Stimulated activated CD4-positive, alpha-beta T cell treated with anti-CD3 and anti-CD28 coated beads, Interleukin-15, amount 100 ng/mL, for 48 hours (primary cell): Measurements from ENCODE around the gene SIRT5.

Experiments
- DNase-seq, 2 donors: peaks; one replicate each; pipeline ENCODE4 v3.0.0-alpha.2; 2020; ENCODE audit warnings: low read depth in 2 of 2

Gene SIRT5

DNA sequence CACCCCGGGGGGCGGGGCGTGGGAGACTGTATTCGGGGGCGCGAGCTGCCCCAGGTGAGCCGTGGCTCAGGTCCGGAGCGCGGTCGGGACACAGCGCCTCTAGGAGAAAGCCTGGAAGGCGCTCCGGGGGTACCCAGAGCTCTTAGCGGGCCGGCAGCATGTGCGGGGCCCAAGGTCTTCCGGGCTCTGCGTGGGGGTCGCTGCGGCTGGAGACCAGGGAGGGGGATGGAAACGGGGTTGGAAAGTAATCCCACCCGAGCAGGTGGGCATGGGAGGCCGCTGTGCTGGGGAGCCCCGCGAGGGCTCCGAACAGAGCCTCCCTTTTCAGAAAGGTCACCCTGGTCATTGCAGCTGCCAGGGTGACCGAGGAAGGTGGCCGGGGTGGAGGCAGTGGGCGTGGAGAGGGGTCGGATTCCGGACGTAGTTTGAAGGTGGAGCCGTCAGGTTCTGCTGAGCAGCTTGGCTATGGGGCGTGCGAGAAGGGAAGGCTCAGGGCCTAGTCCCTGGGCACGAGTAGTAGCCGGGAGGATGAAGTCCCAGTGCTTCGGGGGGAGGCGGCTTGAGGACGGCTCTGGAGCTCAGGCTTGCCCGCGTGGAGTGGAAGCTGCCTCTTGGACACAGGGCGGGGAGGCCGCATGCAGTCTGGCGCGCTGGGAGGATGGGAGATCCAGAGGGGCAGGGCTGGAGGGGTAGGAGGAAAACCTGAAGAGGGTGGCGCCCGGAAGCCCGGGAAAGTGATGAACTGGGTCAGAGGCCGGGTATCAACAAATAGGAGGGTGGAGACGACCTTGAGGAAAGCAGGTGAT is at the start of gene SIRT5:
TSS of gene SIRT5 (plus strand) at position 31 of the 806 bp plus-strand sequence. CDS start 9,510 bp downstream, outside the sequence.
- DNase-seq: peak; percentile 74 to 75

GRCh38 chr6:13524801-13525508 is 49.4 kb upstream of the SIRT5 start:
- no peak for DNase-seq

DNA sequence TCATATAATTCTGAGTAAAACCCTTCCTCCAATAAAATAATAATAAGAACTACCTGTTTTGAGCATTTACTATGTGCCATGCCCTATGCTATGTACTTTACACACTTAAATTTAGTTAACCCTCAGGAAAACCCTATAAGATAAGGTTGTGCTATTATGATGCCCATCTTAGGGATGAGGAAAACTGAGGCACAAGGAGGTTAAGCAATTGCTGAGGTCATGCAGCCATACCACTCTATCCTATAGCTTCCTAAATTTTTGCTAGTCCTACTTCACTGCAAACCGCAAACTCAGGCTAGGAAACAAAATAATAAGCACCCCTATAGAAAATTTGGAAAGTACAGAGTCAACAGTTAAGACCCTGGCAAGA is 48.1 kb upstream of the SIRT5 start:
- no peak for DNase-seq

DNA sequence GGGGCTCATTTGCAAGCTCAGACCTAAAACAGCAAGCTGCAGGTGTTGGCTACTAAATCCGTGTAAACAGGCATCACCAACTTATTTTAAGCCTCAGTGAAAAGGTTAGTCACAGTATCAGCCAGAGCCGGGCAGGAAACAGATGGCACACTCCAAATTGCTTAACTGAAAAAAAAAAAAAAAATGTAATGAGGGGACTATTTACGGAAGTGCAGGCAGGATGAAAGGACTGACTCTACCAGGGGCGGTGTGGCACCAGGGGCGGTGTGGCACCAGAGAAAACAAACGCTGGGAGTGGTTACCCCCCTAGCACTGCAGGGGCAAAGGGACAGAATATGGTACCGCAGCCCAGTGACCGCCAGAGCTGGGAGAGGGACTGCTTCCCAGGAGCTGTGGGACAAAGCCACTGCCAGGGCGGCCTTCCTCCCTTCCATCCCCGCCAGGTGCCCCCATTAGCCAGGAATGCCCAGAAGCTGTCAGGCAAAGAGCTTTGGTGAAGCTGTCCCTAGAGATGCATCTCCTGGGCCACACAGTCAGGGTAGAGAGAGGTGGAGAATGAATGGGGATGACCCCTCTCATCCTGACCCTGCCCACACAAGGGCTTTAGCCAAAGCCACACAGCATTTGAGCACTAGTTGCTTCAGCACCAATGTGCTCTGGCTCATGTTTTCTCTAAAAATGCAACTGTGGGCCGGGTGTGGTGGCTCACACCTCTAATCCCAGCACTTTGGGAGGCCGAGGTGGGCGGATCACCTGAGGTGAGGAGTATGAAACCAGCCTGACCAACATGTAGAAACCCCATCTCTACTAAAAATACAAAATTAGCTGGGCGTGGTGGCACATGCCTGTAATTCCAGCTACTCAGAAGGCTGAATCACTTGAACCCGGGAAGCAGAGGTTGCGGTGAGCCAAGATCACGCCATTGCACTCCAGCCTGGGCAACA is 47.4 kb upstream of the SIRT5 start:
- DNase-seq: no peak

DNA sequence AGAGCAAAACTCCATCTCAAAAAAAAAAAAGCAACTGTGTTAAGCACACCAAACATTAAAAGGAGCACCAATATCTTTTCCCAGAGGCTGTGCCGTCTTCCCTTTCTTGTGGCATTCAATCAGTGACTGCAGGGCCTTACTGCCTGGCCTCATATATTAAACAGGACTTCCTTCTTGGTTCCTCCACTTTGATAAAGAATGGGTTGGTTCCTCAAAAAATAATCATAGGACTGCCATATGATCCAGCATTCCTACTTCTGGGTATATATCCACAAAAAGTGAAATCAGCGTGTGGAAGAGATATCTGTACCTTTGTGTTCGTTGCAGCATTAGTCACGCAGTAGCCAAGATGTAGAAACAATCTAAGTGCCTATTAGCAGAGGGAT is 46.7 kb upstream of the SIRT5 start:
- DNase-seq: no peak

DNA sequence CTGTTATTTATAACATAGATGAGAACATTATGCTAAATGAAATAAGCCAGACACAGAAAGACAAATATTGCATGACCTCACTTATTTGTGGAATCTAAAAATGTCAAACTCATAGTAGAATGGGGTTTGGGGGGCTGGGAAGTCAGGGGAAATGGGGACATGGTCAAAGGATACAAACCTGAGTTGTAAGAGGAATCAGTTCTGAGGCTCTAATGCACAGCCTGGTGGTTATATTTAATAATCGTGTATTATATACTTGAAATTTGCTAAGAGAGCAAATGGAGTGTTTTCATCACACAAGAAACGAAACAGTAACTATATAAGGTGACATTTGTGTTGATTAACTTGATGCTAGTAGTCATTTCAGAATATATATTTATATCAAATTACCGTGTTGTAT is 46.2 kb upstream of the SIRT5 start:
- no peak for DNase-seq

- DNase-seq: no peak
These were observed 45.5 kb upstream of the SIRT5 start for GRCh38 chr6:13528777-13529343.

- DNase-seq: no peak
These were observed 42.4 kb upstream of the SIRT5 start for GRCh38 chr6:13531956-13532355.

DNA sequence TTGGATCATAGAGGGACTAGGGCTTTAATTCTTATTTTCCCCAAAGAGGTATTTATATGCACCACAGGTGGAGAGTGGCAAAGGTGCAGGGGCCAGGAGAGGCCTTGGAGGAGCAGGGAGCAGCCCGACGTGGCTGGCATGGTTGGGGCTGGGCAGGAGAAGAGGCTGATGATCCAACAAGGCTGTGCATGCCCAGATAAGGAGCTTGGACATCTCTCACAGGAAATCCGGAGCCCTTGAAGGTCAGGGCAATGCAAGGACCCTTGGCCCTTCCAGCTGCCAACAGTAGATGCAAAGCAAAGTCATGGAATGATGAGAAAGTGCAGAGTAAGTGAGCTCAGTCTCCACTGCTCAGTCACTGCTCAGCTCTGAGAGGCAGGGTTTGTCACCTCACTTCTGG is 39.9 kb upstream of the SIRT5 start:
- DNase-seq: no peak

- DNase-seq: no peak
These were observed 39.1 kb upstream of the SIRT5 start for GRCh38 chr6:13535306-13535705.

- no peak for DNase-seq
These were observed 37.4 kb upstream of the SIRT5 start for GRCh38 chr6:13536796-13537526.

GRCh38 chr6:13537527-13537897 is 36.9 kb upstream of the SIRT5 start:
- DNase-seq: no peak

DNA sequence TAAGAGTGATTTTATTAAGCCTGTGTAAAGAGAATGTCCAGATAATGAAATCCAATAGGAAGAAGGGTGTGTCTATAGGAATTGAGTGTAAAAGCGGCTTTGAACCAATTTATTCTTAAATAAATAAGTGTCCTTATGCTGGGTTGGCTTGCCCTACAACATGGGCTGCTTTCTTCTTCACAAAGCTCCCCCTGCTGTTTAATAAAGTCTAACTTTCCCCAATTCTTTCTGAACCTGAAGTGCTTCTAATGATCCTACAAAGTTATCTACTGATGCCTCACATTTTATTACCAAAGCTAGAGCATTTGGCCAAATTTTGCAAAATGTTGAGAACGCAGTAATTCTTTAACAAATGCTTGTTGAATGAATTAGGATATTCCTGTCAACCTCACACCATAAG is 36.3 kb upstream of the SIRT5 start:
- no peak for DNase-seq

DNA sequence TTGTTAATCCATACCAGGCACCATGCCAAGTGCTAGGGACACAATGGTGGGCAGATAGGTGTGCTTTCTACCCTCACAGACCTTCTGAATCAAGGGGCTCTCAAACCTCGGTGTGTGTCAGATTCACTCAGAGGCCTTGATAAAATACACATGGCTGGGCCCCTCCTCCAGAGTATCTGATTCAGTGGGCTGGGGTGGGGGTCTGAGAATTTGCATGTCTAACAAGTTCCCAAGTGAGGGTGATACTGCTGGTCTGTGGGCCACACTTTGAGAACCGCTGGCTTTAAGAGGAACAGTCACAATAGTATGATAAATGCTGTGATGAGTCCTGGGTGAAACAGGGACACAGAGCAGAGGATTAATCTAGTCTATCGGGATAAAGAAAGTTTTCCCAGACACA is 35.8 kb upstream of the SIRT5 start:
- no peak for DNase-seq

DNA sequence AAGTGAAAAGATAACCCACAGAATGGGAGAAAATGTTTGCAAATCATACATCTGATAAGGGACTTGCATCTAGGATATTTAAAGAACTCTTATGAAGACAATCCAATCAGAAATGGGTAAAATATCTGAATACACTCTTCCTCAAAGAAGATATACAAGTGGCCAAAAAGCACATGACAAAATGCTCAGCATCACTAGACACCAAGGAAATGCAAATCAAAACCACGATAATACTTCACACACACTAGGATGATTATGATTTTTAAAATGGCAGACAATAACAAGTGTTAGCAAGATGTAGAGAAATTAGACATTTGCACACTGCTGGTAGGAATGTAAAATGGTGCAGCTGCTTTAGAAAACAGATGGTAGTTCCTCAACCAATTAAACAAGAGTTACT is 34.8 kb upstream of the SIRT5 start:
- no peak for DNase-seq

DNA sequence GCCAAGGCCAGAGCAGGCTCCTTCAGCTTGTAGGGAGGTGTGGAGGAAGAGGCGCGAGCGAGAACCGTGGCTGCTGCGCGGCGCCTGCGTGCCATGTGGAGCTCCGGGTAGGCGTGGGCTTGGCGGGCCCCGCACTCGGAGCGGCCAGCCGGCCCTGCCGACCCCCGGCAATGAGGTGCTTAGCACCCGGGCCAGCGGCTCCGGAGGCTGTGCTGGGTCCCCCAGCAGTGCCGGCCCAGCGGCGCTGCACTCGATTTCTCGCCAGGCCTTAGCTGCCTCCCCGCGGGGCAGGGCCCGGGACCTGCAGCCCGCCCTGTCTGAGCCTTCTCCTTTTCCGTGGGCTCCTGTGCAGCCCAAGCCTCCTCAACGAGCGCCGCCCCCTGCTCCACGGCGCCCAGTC is 32.9 kb upstream of the SIRT5 start:
- DNase-seq: no peak

GRCh38 chr6:13544454-13545186 is 29.8 kb upstream of the SIRT5 start:
- no peak for DNase-seq

DNA sequence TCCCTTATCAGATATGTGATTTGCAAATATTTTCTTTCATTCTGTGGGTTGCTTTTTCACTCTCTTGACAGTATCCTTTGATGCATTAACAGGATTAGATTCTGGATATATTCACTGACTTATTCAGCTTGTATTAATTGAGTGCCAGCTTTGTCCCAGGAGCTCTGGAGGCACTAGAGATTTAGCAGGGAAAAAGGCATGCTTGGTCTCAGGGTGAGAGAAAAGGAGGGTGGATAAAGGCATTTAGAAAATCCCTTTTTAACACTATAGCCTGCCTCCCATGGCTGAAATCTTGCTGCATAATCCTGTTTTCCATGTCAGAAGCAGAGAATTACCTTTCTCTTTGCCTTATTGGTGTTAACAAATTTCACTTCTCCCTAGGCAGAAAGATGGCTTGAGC is 28.5 kb upstream of the SIRT5 start:
- DNase-seq: no peak

GRCh38 chr6:13548500-13549210 is 25.7 kb upstream of the SIRT5 start:
- DNase-seq: no peak

- no peak for DNase-seq
These were observed 23.7 kb upstream of the SIRT5 start for GRCh38 chr6:13550656-13551055.
